Breast epithelium (tissue), 3 donors: ENCODE data around the gene FAT2.

ENCODE experiments used
- CTCF ChIP-seq, 3 donors: fragments of 450-650 bp; IDR thresholded peaks; one replicate each; pipeline ENCODE4 v1.5.1; 2016 to 2017; ENCODE audit warnings: antibody characterized with exemption in 3 of 3, mild to moderate bottlenecking in 3 of 3, moderate library complexity in 3 of 3
- POLR2AphosphoS5 ChIP-seq, 3 donors: sonication (generic); formaldehyde crosslinking; IDR thresholded peaks; one replicate each; pipeline ENCODE4 v1.6.1; 2017; ENCODE audit warnings: antibody characterized with exemption in 3 of 3

DNA sequence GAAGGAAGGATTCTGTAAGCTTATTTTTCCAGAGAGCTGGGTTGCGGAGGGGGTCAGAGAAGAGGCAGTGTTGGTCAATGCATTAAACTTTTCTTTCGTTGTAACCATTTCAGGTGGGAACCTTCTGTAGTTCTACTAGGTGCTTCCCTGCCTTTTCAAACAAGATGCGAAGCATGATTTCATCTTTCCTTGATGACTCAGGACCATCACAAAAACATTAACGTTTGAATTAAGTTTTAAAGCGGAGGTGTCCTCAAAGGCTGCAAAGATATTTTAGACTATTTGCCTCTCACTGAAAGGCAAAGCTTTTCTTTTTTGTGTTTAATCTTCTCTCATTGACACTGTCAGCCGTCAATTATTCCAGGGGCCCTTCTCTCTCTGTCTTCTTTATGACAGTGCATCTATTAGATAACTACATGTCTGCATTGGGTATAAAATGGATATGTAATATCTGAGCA, 26.3 kb upstream of the FAT2 start:
- TF ChIP-seq CTCF (IDR thresholded peaks at IDR 0.05) = no peak
- no peak for TF ChIP-seq POLR2AphosphoS5 (IDR thresholded peaks at IDR 0.05)
